GM21737 (cell line): ENCODE measurements around the gene YWHAG.
"Not testable (repeated sequence)": the region's sequence is repeated elsewhere in the genome, so short reads cannot be mapped to it uniquely, and the experiment has no call there.

Experiments used
- ATAC-seq: cut with Tn5 transposase; IDR thresholded peaks from one replicate; pipeline ENCODE4 v1.9.1; 2021; ENCODE audit warnings: mild to moderate bottlenecking, moderate library complexity; ENCODE audit not compliant: unreplicated experiment

Gene YWHAG

DNA sequence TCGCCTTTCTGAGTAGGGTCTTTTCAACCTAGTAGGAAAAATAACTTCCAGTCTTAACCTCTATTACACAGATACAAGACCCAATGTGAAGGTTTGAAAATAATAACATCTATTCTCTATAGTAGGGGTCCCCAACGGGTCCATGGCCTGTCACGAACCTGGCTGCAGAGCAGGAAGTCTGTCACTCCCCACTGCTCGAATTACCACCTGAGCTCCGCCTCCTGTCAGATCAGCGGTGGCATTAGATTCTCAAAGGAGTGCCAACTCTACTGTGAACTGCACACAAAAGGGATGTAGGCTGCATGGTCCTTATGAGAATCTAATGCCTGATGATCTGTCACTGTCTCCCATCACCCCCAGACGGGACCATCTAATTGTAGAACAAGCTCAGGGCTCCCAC is 7.4 kb downstream of the YWHAG start:
- ATAC-seq: no peak

DNA sequence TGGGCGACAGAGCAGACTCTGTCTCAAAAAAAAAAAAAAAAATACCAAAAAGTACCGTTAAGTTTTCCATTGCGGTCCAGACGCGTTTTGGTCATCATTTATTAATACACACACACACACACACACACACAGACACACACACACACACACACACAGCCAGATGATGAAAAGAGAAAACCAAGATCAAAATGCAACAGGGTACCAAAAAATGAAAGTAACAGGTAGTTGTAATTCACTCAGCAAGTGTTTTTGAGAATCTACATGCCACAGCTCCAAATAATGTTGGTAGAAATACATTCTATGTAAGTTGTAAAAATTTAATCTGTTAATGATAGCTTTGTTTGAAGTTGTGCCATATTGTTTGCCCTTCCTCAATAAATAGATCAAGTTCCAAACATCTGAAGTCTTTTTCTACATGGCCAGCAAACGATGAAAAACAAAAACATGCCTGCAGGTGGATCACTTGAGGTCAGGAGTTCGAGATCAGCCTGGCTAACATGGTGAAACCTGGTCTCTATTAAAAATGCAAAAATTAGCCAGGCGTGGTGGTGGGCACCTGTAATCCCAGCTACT is 9.4 kb downstream of the YWHAG start:
- ATAC-seq: no peak

DNA sequence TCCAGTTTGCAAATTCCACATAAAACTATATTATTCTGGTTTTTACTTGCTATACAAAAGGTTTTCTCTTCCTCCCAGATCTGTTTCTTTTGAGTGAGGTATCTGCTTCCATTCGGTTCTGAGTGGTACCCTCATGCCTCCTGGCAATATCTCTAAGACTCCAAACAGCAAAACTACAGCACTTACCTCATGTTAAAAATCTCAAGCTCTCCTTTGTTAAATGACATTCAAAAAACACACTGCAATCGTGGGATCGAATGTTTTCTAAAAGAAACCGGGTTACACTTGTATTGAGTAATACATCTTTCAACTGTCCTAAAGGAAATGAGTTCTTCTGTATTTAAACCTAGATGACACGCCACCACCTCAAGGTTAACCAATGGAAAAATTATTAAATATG is 11.1 kb downstream of the YWHAG start:
- no peak for ATAC-seq

DNA sequence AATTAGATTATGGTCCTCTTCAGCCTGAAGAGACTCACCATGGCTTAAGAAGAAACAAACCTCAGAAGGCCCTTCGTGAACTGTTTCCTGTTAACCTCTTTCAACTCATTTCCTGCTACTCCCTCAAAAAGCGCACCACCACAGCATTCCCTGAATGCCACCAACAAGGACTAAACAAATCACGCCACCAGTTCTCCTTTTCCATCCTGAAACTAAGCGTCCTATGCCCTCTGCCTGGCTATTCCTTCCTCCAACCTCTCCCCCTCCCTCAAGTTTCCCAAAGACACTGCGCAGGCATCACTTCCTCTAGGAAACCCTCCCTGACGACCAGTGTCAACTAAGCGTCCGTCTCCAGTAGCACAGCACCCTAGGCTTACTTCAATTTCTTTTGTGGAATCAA is 12.0 kb downstream of the YWHAG start:
- ATAC-seq: no peak

DNA sequence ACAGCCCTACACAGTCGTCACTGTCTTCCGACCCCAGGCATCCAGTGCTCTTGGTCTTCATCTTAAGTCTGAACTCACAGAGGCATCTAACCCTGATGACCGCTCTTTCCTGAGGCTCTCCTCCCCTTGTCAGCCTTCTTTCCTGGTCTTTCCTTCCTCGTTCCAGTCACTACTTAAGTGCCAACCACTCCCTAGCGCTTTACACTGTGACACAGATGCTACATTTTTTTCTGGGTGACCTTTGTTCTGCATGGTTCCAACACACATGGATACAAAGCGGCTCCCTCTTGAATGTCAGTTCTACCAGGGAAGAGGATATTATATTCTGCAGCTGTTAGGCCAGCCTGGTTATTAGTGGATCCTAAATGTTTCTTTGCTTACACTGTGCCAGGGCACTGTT is 12.7 kb downstream of the YWHAG start:
- no peak for ATAC-seq

DNA sequence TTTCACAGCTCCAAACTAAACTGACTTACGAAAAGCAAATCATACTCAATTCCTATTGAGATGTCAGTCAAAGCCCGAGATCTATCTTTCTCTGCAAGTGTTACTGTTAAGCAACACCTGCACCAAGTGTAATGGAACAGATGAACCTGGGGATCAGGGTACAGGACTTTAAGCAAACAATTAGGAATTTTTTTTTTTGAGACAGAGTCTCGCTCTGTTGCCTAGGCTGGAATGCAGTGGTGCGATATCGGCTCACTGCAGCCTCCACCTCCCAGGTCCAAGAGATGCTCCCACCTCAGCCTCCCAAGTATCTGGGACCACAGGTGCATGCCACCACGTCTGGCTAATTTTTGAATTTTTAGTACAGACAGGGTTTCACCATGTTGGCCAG is 14.9 kb downstream of the YWHAG start:
- ATAC-seq: no peak

DNA sequence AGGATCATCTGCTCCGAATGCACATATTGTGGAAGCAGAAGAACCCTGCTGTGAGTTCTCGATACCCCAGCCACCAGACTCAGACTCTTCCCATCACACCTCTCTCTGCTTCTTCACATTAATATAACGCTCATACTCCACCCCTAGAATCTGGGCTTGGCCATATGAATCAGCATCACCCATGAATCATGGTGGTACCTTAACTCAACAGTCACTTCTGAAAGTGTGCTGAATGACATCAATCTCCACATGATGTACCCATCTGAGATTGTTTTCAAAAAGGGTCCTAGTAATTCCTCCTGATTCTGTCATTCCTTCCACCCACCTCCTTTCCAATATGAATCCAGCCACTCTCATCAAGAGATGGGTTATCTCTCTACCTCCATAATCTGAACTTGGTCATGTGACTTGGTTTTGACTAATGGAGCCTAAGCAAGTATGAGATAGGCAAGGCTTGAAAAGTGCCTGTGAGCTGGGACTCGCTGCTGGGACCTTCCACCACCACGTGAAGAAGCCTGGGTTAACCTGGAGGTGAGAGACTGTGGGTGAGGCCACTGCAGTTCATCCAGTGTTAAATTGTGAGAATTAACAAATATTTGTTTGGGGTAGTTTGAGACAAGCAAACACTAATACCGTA is 15.4 kb downstream of the YWHAG start:
- ATAC-seq: no peak

DNA sequence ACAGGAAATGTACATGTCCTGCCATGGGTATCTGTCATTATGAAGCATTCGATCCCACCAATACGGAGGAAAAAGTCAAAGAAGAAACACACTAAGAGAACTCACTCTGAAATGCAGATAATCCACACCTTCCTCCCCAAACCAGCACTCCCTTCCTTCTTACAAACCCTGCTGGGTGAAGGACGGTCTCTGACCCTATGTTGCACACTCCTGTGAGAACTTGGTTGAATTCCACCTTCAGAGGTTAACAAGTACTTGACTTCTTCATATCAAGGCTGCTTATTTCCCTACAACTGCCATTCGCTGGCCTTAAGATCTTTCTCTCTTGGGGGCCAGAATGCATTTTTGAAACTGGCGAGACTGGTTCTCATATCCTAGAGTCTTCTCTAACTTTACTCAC is 16.6 kb downstream of the YWHAG start:
- ATAC-seq: no peak

DNA sequence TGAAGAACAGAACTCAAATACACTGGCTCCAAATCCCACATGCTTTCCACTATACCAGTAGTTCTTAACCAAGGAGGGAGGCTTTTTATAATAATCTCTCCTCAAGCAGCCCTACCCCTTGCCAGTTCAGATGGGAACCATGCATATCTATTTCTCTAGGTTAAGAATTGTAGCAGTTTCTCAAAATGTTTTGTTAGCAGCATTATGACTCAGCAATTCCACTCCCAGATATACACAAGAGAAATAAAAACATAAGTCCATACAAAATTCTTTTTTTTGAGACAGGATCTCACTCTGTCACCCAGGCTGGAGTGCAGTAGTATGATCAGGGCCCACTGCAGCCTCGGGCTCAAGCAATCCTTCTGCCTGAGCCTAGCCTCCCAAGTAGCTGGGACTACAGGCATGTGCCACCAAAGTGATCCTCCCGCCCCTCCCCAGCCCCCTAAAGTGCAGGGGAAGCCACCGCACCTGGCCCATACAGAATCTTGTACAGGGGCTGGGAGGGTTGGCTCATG is 18.1 kb downstream of the YWHAG start:
- ATAC-seq: no peak

DNA sequence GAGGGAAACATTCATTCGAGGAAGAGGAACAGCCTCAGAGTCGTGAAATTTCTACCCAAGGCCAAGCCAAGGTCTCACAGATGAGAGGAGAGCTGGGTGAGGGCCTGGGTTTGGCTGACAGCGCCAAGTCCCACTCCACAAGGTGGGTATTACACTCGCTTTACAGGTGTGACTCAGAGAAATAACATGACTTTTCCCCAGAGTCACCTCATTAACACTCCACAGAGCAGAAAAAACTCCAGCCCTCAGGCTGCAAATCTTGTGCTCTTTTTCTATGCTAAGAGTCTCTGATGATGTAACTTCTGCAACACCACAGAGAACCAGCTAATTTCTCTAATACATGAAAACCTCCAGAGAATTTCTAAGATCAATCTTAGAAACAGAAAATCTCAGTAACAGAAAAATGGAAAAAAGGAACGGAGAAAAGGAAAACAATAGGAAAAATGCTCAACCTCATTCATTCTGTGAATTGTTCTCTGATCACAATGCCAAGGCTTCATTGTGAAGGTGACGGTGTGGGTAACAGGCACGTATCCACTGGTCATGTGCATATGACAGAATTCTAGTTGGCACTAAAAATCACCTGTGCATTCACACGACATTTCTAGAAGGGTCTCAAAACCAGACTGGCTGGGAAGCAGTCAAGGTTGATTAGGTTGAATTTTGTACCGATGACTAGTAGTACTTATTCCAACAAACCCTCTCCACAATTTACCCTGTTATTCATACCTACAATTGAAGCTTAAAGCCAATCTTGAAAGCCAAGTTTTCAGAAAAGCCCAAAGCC is 20.3 kb downstream of the YWHAG start:
- ATAC-seq: no peak

DNA sequence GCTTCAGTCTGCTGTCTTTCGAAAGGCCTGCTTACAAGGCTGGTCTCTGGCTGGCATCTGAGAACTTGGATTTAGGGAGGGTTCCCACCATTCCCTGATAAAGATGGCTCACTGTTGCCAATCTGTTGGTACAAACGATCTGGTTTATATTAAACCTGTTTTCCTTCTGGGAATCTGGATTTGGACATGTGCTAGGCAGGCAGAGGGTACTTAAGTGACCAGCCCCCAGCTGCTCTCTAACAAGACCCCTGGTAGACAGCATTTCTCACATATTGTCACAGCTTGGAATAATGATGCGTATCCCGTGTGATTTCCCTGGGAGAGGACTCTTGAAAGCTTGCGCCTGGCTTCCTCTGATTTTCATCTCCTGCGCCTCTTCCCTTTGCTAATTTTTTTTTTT is 21.6 kb downstream of the YWHAG start:
- ATAC-seq: no peak

DNA sequence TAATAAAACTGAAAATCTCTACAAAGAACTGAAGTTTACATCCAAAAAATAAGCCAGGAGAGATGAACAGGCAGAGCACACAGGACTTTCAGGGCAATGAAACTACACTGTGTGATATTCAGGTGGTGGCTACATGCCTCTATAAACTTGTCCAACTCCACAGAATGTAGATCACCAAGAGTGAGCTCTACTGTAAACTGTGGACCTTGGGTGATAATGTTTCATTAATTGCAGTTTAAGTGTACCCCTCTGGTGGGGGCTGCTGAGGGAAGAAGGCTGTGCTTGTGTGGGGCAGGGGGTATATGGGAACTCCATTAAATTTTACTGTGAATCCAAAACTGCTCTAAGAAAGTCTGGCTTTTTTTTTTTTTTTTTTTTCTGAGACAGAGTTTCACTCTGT is 22.7 kb downstream of the YWHAG start:
- ATAC-seq: no peak

DNA sequence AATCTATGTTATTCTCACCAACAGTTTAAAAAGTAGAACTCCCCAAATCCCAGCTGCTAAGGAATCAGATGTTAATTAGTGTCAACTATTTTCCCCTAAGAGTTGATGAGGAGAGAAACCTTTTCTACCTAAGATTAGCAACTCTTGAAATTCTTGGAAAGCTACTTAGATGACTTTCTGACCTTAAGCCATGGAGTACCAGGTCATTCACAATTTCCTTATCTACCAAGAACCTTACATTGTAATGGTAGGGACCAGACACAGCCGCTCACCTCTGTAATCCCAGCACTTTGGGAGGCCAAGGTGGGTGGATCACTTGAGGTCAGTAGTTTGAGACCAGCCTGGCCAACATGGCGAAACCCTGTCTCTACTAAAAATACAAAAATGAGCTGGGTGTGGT is 23.4 kb downstream of the YWHAG start:
- ATAC-seq: not testable (repeated sequence)

DNA sequence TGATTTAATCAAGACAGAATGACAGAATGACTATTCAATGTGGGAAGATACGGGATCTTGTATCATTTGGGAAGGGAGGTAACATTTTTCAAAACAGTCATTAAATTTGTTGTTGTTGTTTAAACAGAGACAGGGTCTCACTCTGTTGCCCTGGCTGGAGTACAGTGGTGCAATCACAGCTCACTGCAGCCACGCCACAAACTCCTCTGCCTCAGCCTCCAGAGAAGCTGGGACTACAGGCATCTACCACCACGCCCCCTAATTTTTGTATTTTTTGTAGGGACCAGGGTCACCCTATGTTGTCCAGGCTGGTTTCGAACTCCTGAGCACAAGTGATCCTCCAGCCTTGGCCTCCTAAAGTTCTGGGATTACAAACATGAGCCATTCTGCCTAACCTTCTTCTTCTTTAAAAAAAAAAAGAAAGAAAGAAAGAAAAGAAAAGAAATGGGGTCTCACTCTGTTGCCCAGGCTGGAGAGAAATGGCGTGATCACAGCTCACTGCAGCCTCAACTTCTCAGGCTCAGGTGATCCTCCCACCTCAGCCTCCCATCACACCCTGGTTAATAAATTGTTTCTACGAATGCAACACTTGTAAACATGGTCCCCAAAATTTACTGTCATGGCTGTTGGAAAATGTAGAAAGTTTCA is 24.3 kb downstream of the YWHAG start:
- ATAC-seq: no peak

DNA sequence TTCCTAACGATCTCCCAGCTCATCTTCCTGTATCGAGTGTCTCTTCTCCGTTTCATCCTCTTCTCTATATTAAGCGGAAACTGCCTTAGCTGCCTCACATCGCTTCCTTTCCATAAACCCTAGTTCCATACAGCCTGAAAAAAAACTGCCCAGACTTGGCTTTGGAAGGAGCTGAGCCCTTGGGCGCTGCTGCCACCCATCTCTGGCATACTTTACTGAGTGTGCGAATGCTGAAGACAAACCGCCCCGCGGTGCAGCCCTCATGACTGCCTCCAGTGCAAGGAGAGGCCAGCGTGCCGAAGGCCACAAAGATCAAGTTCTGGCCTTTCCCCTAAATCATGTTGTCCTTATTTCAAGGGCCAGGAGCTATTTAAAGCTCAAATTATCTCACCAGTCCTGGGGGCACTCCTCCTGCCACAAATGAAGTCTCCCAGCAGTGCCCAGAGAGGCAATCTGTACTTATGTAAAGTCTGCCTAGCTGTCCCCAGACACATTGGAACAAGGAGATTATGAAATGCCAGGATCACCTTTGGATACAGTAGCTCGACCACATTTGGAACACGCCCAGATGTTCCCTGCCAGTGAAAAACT is 25.2 kb downstream of the YWHAG start:
- ATAC-seq: no peak

DNA sequence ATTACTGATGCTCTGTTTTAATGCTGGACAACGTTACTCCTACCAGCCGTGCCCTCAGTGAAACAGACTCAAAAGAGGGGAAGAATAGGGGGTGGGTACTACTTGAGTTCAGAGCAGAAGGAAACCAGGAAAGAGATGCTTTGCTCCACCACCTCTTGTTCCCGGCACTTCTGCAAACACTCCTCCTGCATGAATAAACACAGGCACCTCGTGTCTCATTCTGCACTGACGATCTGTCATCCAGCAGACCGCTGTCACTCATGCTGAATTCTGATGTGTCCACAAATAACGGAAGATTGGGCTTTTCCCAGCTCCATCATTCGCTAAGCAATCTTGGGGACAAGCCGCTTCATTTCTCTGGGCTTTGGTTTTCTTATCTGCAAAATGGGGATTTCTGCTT is 26.7 kb downstream of the YWHAG start:
- ATAC-seq: no peak

DNA sequence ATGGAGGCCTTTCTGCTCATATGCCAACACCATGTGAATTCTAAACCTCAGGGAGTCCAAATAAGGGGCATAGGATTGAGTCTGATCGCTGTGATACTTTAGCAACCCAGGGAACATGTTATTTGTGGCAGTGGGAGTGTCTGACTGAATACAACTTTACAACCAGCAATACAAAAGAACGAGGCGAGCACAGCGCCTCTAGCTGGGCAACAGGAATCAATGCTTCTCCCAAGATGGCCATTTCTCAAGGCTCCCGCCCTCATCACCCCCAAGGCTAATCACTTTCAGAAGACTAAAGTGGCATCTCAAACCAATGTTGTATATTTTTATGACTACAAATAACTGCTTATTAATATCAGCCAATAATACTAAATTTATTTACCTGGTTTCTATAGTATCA is 28.1 kb downstream of the YWHAG start:
- no peak for ATAC-seq

DNA sequence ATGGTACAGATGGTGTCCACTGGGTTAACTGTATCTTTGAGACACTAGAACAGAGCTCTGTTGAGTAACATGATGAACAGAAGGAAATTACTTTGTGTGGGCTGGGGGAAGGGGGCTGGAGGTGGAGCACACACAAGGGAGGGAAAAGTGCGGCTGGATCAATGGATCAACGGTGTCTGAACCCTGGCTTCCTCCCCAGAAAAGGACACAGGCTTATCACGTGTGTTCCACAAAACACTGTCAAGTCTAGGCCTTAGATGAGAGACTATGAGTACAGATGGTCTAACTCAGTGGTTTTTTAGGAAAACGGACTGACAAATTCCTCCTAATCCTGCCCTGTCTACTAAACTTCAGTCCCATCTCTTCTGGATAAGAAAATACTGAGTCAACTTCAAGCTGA is 28.5 kb downstream of the YWHAG start:
- no peak for ATAC-seq

DNA sequence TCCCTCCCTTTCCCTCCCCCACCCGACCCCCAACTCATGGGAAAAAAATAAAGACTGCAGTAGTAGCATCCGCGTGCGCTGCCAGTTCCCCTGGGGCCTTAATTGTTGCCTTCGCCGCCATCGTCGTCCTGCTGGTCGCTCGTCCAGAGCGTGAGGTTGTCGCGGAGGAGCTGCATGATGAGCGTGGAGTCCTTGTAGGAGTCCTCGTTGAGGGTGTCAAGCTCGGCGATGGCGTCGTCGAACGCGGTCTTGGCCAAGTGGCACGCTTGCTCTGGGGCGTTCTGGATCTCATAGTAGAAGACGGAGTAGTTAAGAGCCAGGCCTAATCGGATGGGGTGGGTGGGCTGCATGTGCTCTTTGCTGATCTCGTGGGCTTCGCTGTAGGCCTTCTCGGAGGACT is 29.3 kb downstream of the YWHAG start:
- ATAC-seq: no peak

DNA sequence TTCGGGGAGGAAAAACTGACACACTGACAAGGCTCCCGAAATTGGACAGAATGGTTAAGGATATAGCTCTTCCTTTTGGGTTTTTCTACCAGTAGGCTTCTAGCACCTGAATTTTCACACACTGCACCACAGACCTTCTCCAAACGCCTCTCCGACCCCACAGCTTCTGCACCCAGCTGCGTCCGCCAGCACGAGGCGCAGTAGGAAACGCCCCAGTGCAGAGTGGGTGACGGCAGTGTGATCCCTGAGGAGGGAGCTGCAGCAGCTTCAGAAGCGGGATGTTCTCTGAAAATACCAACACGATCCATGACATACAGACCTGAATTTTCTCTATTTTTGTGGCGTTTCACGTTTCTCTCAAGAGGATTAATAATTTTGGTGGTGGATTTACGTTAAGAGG is 30.4 kb downstream of the YWHAG start:
- ATAC-seq: no peak

DNA sequence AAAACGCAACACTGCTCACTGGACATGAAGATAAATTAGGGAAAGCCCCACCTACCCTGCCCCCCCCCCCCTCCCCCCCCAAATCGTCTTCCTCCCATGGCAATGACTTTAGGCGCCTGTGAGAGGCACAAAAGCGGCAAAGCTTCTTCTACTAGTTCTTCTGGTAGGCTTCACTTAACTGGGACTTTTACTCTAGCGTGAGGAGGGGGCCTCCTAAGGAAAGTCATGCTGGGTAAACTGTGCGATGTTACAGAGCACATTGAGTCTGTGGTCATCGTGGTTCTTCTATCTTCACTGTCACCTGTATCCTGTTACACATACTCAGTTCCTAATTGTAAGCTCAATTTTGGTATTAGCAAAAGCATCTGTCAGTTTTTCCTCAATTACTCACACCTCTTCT is 31.2 kb downstream of the YWHAG start:
- ATAC-seq: no peak
